SU-DHL-6 (cell line): Measurements from ENCODE around the gene GNAQ.

Experiments used
- EZH2phosphoT487 ChIP-seq: fragments of 200-600 bp; sonication (generic), shearing (Covaris generic); conservative IDR thresholded peaks from 2 replicates; pipeline ENCODE4 v1.6.1; 2018; ENCODE audit warnings: mild to moderate bottlenecking, antibody characterized with exemption, low read length, moderate library complexity, mixed read lengths
- TF ChIP-seq, protein P1 (sequence below): fragments of 200-600 bp; sonication (generic); IDR thresholded peaks from one replicate; pipeline ENCODE4 v1.5.1; 2017; ENCODE audit warnings: antibody characterized with exemption, mild to moderate bottlenecking, low read length, moderate library complexity; ENCODE audit not compliant: insufficient read depth, poor library complexity, severe bottlenecking

DNA sequence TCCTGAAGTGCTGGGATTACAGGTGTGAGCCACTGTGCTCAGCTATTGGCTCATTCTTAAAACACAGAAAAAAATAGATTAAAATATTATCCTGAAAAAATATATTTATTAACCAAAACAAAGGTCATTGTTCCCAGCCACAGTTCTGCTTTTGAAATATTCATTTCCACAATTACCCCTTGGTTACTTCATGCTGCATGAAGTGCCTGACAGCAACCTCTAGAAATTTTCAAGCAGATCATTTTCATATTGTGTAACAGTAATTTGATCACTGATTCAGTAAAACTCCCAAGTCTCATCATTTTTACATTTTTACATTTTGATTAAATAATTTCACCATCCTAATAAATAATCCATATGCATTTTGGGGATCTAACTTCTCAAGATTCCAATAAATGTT is 18.8 kb upstream of the GNAQ start:
- TF ChIP-seq, protein P1, sequence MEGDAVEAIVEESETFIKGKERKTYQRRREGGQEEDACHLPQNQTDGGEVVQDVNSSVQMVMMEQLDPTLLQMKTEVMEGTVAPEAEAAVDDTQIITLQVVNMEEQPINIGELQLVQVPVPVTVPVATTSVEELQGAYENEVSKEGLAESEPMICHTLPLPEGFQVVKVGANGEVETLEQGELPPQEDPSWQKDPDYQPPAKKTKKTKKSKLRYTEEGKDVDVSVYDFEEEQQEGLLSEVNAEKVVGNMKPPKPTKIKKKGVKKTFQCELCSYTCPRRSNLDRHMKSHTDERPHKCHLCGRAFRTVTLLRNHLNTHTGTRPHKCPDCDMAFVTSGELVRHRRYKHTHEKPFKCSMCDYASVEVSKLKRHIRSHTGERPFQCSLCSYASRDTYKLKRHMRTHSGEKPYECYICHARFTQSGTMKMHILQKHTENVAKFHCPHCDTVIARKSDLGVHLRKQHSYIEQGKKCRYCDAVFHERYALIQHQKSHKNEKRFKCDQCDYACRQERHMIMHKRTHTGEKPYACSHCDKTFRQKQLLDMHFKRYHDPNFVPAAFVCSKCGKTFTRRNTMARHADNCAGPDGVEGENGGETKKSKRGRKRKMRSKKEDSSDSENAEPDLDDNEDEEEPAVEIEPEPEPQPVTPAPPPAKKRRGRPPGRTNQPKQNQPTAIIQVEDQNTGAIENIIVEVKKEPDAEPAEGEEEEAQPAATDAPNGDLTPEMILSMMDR = no peak
- no peak for TF ChIP-seq EZH2phosphoT487
